Lung (tissue), 12 donors: ENCODE measurements around the gene LNX2. TPM values are rescaled to one million over a fixed set of nuclear protein-coding genes. Genes with fewer than 3 reads are reported as not detected.

Experiments used
- ATAC-seq: fragments of 200-7000 bp; cut with Tn5 transposase; one replicate; pipeline ENCODE4 v1.9.1; 2020; ENCODE audit warnings: moderate number of reproducible peaks; ENCODE audit not compliant: insufficient read depth, low FRiP score
- DNase-seq, 3 donors: peaks; one replicate each; pipeline ENCODE4 v3.0.0-alpha.2; 2013 to 2017
- H3K27ac ChIP-seq, 2 donors: one replicate each; pipeline ENCODE4 v1.5.1; 2013; ENCODE audit warnings: mild to moderate bottlenecking in 2 of 2, moderate library complexity in 2 of 2, control low read depth in 1 of 2, inconsistent platforms in 1 of 2, low read depth in 1 of 2, low read length in 1 of 2
- H3K27me3 ChIP-seq, 3 donors: one replicate each; pipeline ENCODE4 v1.5.1; 2013; ENCODE audit warnings: low read length in 2 of 3; ENCODE audit not compliant: control insufficient read depth in 3 of 3, insufficient read depth in 3 of 3
- H3K36me3 ChIP-seq, 4 donors: one replicate each; pipeline ENCODE4 v1.5.1; 2013; ENCODE audit warnings: low read length in 4 of 4, mild to moderate bottlenecking in 1 of 4, moderate library complexity in 1 of 4; ENCODE audit not compliant: control insufficient read depth in 4 of 4, insufficient read depth in 4 of 4
- H3K4me1 ChIP-seq, 5 donors: one replicate each; pipeline ENCODE4 v1.5.1; 2013; ENCODE audit warnings: low read length in 5 of 5, mild to moderate bottlenecking in 2 of 5, moderate library complexity in 1 of 5; ENCODE audit not compliant: control insufficient read depth in 5 of 5, insufficient read depth in 5 of 5
- H3K4me3 ChIP-seq: one replicate; pipeline ENCODE4 v1.5.1; 2013; ENCODE audit warnings: mild to moderate bottlenecking, control low read depth, moderate library complexity
- H3K9ac ChIP-seq, 2 donors: one replicate each; pipeline ENCODE4 v1.5.1; 2013; ENCODE audit warnings: low read length in 2 of 2, control low read depth in 1 of 2; ENCODE audit not compliant: insufficient read depth in 1 of 2
- H3K9me3 ChIP-seq, 4 donors: one replicate each; pipeline ENCODE4 v1.5.1; 2013; ENCODE audit warnings: low read length in 3 of 4, mild to moderate bottlenecking in 1 of 4, moderate library complexity in 1 of 4; ENCODE audit not compliant: control insufficient read depth in 4 of 4, insufficient read depth in 3 of 4
- WGBS, 2 donors: extraction: QIAGEN DNeasy Blood & Tissue Kit; methylation state at CpG; one replicate each; pipeline ENCODE4 v1.1.7; 2013; 5-methylcytosine and 5-hydroxymethylcytosine counted together
- polyA plus RNA-seq, 2 donors: library from polyadenylated mRNA; stranded (reverse); fragments of 200-250 nt; gene quantifications; one replicate each; pipeline ENCODE4 v1.2.1, GENCODE V29; 2013
- total RNA-seq, 2 donors: library from RNA; depleted of rRNA in 1 of 2; stranded (reverse); fragments of >200 nt in 1 of 2; gene quantifications; one replicate each; pipeline ENCODE4 v1.2.1, GENCODE V29; 2014 to 2021
- TF ChIP-seq, protein P1 (sequence below): IDR thresholded peaks from 2 replicates; pipeline ENCODE4 v1.5.1; 2012; ENCODE audit warnings: mild to moderate bottlenecking; ENCODE audit errors: control extremely low read depth, extremely low read depth
- donor health status: control.
- donor health status: control.
- donor health status: Bipolar disorder and iron deficiency.
- donor health status: healthy.
- donor health status: DM: yes; HTN: yes; CAD: no.

The LNX2 gene
- total and polyA plus RNA-seq, 4 donors: 12.6 to 49.2 (median 22.3) TPM

DNA sequence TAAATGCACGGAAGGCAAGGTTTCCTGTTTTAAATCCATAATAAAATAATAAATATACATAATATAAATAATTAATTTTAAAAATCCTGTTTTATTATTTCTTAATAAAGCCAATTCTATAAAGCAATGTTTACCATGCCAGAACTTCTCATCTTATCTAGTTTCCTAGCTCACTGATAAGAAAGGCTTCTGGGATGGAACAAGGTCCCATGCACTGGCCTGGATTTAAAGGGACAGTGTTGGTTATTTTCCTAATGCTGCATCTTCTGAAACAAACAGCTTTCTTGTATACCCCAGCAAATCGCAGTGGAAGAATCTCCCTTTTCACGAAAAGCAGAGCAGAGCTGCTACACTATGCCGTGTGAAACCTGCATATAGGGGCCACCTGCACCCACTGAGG lies 68.8 kb downstream of the LNX2 start:
- H3K9ac ChIP-seq: no peak overlapping the region
- H3K36me3 ChIP-seq: peaks cover 15 to 22% (median 17%) of the 10 kb centered on the region in 4 donors
- 79 to 83% methylated on average over 4 of the region's 4 CpGs for WGBS, 2 donors
- no peaks in the 10 kb centered on the region for H3K9me3 ChIP-seq
- no peaks in the 10 kb centered on the region for H3K27me3 ChIP-seq
- TF ChIP-seq, protein P1, sequence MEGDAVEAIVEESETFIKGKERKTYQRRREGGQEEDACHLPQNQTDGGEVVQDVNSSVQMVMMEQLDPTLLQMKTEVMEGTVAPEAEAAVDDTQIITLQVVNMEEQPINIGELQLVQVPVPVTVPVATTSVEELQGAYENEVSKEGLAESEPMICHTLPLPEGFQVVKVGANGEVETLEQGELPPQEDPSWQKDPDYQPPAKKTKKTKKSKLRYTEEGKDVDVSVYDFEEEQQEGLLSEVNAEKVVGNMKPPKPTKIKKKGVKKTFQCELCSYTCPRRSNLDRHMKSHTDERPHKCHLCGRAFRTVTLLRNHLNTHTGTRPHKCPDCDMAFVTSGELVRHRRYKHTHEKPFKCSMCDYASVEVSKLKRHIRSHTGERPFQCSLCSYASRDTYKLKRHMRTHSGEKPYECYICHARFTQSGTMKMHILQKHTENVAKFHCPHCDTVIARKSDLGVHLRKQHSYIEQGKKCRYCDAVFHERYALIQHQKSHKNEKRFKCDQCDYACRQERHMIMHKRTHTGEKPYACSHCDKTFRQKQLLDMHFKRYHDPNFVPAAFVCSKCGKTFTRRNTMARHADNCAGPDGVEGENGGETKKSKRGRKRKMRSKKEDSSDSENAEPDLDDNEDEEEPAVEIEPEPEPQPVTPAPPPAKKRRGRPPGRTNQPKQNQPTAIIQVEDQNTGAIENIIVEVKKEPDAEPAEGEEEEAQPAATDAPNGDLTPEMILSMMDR: no peak
- peaks cover 0 to 9% (median 0%) of the 10 kb centered on the region in 5 donors for H3K4me1 ChIP-seq
- no peak overlapping the region for H3K4me3 ChIP-seq
- ATAC-seq (no peak), DNase-seq (no peak)
- H3K27ac ChIP-seq: no peak overlapping the region

DNA sequence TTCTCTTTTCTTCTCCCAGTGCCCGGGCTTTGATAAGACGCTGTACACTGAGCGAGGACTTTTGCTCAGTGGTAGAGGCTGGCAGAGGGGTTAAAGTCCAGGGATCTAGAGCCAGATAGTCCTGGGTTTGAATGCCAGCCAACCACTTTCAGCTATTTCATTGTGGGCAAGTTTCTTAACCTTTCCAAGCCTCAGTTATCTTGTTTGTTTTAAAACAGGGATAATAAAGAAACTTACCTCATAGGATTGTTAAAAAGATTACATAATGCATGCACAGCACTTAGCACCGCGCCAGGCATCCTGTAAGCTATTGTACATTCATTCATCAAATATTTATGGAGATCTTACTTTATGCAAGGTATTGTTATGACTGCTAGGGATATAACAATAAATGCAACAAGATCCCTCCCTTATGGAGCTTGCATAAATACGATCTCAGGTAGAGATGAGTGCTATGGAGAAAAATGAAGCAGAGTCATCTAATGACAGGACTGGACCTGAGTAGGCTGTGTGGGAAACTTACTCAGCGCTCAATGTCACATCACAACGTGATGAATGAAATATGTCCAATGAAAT lies 70.8 kb downstream of the LNX2 start:
- Histone ChIP-seq H3K4me1 (peaks cover 0 to 9% (median 0%) of the 10 kb centered on the region in 5 donors), H3K36me3 (peaks cover 4 to 24% (median 18%) of the 10 kb centered on the region in 4 donors), H3K4me3 (no peak overlapping the region), H3K9me3 (no peaks in the 10 kb centered on the region), H3K27me3 (no peaks in the 10 kb centered on the region), H3K9ac (no peak overlapping the region), H3K27ac (no peak overlapping the region)
- TF ChIP-seq, protein P1: no peak
- 88 to 90% methylated on average over 8 of the region's 8 CpGs for WGBS, 2 donors
- no peak for DNase-seq
- ATAC-seq: no peak

DNA sequence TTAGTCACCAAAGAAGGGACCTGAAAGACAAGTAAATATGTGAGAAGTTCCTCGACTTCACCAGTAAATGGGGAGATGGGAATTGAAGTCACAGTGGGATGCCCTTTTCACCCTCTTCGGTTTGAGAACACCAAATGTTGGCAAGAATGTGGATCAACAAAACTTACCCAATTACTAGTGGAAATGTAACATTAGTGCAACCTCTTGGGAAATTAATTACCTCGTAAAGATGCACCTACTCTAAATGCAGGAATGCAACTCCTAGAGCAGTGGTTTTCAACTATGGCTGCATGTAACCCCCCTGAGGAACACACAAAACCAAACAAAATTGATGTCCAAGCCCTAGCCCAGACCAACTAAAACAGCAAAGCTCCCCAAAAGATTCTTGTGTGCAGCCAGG lies 78.1 kb downstream of the LNX2 start:
- no peak overlapping the region for H3K27ac ChIP-seq
- no peaks in the 10 kb centered on the region for H3K4me1 ChIP-seq
- H3K36me3 ChIP-seq: peaks cover 0 to 9% (median 2%) of the 10 kb centered on the region in 4 donors
- TF ChIP-seq, protein P1: no peak
- no peak overlapping the region for H3K4me3 ChIP-seq
- DNase-seq (no peak), ATAC-seq (no peak)
- WGBS, 2 donors: 74 to 85% methylated on average over 3 of the region's 3 CpGs
- H3K27me3 ChIP-seq: no peaks in the 10 kb centered on the region
- no peak overlapping the region for H3K9ac ChIP-seq
- H3K9me3 ChIP-seq: no peaks in the 10 kb centered on the region

DNA sequence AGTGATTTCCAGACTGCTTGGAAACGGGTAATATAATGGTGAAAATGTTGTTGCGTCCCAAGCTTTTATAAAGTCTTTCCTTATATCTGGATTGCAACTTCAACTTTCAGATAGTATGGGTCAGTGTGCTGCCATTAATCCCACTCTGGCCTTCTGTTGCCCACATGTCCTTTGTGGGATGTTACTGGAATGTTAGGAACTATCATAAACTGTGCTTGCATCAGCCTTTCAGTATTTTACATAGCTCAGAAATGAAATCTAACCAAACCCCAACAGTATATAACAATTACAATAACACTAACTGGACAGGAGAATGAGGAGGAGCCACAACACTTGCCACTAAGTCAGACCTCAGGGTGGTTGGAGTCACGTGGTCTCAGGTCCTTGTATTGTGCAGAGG lies 78.9 kb downstream of the LNX2 start:
- H3K9ac ChIP-seq: no peak overlapping the region
- H3K36me3 ChIP-seq: peaks cover 0 to 9% (median 2%) of the 10 kb centered on the region in 4 donors
- no peaks in the 10 kb centered on the region for H3K4me1 ChIP-seq
- no peaks in the 10 kb centered on the region for H3K9me3 ChIP-seq
- no peak overlapping the region for H3K4me3 ChIP-seq
- H3K27ac ChIP-seq: no peak overlapping the region
- 91 to 93% methylated on average over 3 of the region's 3 CpGs for WGBS, 2 donors
- TF ChIP-seq, protein P1: no peak
- DNase-seq: no peak
- no peak for ATAC-seq
- H3K27me3 ChIP-seq: no peaks in the 10 kb centered on the region
